Measurements from ENCODE around the gene KCNAB1. TPM values are rescaled to one million over a fixed set of nuclear protein-coding genes. Genes with fewer than 3 reads are reported as not detected.

Gene KCNAB1
- total and polyA plus RNA-seq, 8 donors = 0.76 to 4.9 (median 3.2) TPM

- Histone ChIP-seq H3K27me3 (no peaks in the 10 kb centered on the region), H3K4me1 (no peaks in the 10 kb centered on the region), H3K36me3 (no peaks in the 10 kb centered on the region), H3K9me3 (no peaks in the 10 kb centered on the region), H3K4me3 (no peak overlapping the region), H3K27ac (no peak overlapping the region)
- FAIRE-seq (no peak), ATAC-seq (peak in 1 of 4 donors; percentile 19), DNase-seq (no peak)
- 70 to 73% methylated on average over 3 of the region's 3 CpGs for WGBS, 2 donors
- no peak for TF ChIP-seq CTCF (IDR thresholded peaks at IDR 0.05)
- intact Hi-C loops (cut with DNase I) = no loop called here
Measured at GRCh38 chr3:156516284-156516683, 395.9 kb downstream of the KCNAB1 start.

GRCh38 chr3:156516961-156517360, 396.6 kb downstream of the KCNAB1 start:
- Histone ChIP-seq H3K9me3 (no peaks in the 10 kb centered on the region), H3K27ac (no peak overlapping the region), H3K36me3 (no peaks in the 10 kb centered on the region), H3K27me3 (no peaks in the 10 kb centered on the region), H3K4me1 (no peaks in the 10 kb centered on the region), H3K4me3 (no peak overlapping the region)
- TF ChIP-seq CTCF (IDR thresholded peaks at IDR 0.05) = no peak
- DNase-seq (no peak), FAIRE-seq (no peak), ATAC-seq (peak in 3 of 4 donors; percentile 22 to 36 (median 24))
- 85 to 89% methylated on average over 1 of the region's 1 CpG for WGBS, 2 donors
- intact Hi-C loops (cut with DNase I) = no loop called here

GRCh38 chr3:156518726-156519125, 398.3 kb downstream of the KCNAB1 start:
- peak in 1 of 4 donors; percentile 22 for ATAC-seq
- no peak for FAIRE-seq
- Histone ChIP-seq H3K27ac (no peak overlapping the region), H3K27me3 (no peaks in the 10 kb centered on the region), H3K9me3 (no peaks in the 10 kb centered on the region), H3K4me1 (no peaks in the 10 kb centered on the region), H3K4me3 (no peak overlapping the region), H3K36me3 (no peaks in the 10 kb centered on the region)
- intact Hi-C loops (cut with DNase I) = no loop called here
- DNase-seq = no peak
- no peak for TF ChIP-seq CTCF (IDR thresholded peaks at IDR 0.05)

GRCh38 chr3:156519758-156520162, 399.4 kb downstream of the KCNAB1 start:
- Histone ChIP-seq H3K36me3 (no peaks in the 10 kb centered on the region), H3K27me3 (no peaks in the 10 kb centered on the region), H3K9me3 (no peaks in the 10 kb centered on the region), H3K27ac (no peak overlapping the region), H3K4me3 (no peak overlapping the region), H3K4me1 (no peaks in the 10 kb centered on the region)
- FAIRE-seq (no peak), DNase-seq (no peak), ATAC-seq (no peak)
- no peak for TF ChIP-seq CTCF (IDR thresholded peaks at IDR 0.05)
- 88 to 95% methylated on average over 1 of the region's 1 CpG for WGBS, 2 donors
- intact Hi-C loops (cut with DNase I) = no loop called here

- DNase-seq (no peak), ATAC-seq (no peak), FAIRE-seq (no peak)
- 93 to 94% methylated on average over 4 of the region's 4 CpGs for WGBS, 2 donors
- intact Hi-C loops (cut with DNase I) = no loop called here
- no peaks in the 10 kb centered on the region for H3K36me3 ChIP-seq
- no peak for TF ChIP-seq CTCF (IDR thresholded peaks at IDR 0.05)
- no peaks in the 10 kb centered on the region for H3K4me1 ChIP-seq
- no peaks in the 10 kb centered on the region for H3K27me3 ChIP-seq
- H3K27ac ChIP-seq = no peak overlapping the region
- no peak overlapping the region for H3K4me3 ChIP-seq
- no peaks in the 10 kb centered on the region for H3K9me3 ChIP-seq
Measured at GRCh38 chr3:156522673-156523072, 402.3 kb downstream of the KCNAB1 start.

All from pancreas (tissue), 10 donors.